AG09309 (cell line): ENCODE results near the gene GTF2IRD1.
"Not testable (repeated sequence)": the region's sequence is repeated elsewhere in the genome, so short reads cannot be mapped to it uniquely, and the experiment has no call there.

ENCODE experiments used
- DNase-seq: peaks from one replicate; pipeline ENCODE4 v3.0.0-alpha.2; 2010; ENCODE audit warnings: low read depth
- H3K4me3 ChIP-seq: 2 replicates; pipeline ENCODE4 v1.5.1; 2011; ENCODE audit warnings: mild to moderate bottlenecking, low read depth, low read length, moderate library complexity; ENCODE audit not compliant: control insufficient read depth
- TF ChIP-seq, protein P1 (sequence below): IDR thresholded peaks from 2 replicates; pipeline ENCODE4 v1.5.1; 2011; ENCODE audit warnings: mild to moderate bottlenecking, low read depth, low read length, inconsistent platforms; ENCODE audit not compliant: insufficient read depth, control insufficient read depth; ENCODE audit errors: missing control alignments

The GTF2IRD1 gene

DNA sequence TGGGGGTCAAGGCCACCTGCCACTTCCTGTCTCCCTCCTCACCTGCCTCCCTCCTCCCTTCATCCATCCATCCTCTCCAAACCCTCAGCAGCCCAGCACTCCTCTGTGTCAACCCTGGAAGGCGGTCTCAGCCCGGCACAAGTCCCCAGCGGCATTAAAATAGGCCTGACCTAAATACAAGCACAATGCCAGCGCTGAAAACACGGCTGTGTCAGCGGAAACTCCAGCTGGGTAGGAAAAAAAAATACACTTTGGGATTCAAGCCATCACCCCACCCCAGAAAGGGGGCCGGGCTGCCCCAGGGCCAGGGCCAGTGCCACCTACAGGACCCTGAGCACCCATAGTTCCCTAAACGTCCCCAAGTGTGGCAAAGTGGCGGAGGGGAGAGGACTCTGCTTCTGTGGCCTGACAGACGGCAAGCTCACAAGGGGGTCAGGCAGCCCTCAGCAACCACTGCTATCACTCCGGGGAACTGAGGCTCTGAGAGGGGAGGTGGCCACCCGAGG is 22.7 kb upstream of the GTF2IRD1 start:
- no peak for DNase-seq
- TF ChIP-seq, protein P1, sequence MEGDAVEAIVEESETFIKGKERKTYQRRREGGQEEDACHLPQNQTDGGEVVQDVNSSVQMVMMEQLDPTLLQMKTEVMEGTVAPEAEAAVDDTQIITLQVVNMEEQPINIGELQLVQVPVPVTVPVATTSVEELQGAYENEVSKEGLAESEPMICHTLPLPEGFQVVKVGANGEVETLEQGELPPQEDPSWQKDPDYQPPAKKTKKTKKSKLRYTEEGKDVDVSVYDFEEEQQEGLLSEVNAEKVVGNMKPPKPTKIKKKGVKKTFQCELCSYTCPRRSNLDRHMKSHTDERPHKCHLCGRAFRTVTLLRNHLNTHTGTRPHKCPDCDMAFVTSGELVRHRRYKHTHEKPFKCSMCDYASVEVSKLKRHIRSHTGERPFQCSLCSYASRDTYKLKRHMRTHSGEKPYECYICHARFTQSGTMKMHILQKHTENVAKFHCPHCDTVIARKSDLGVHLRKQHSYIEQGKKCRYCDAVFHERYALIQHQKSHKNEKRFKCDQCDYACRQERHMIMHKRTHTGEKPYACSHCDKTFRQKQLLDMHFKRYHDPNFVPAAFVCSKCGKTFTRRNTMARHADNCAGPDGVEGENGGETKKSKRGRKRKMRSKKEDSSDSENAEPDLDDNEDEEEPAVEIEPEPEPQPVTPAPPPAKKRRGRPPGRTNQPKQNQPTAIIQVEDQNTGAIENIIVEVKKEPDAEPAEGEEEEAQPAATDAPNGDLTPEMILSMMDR, result no peak
- no peak overlapping the region for H3K4me3 ChIP-seq

DNA sequence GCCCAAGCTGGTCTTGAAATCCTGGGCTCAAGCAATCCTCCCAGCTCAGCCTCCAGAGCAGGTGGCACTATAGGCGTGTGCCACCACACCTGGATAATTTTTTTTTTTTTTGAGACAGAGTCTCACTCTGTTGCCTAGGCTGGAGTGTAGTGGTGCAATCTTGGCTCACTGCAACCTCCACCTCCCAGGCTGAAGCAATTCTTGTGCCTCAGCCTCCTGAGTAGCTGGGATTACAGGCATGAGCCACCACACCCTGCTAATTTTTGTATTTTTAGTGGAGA is 16.5 kb upstream of the GTF2IRD1 start:
- DNase-seq, H3K4me3 ChIP-seq: not testable (repeated sequence)

DNA sequence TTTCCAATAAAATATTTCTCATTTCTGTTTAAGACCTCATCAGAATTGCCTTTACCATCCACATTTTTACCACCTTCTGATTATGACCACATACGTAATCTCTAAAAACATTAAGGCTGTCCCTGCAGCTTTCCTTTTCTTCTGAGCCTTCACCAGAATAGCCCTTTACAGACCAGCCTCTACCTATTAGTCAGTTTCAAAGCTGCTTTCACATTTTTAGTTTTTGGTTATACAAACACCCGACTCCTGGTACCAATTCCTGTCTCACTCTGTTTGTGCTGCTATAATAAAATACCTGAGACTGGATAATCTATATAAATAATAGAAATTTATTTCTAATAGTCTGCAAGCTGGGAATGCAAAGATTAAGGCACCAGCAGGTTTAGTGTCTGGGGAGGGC is 15.4 kb upstream of the GTF2IRD1 start:
- no peak overlapping the region for H3K4me3 ChIP-seq
- TF ChIP-seq, protein P1, result no peak
- DNase-seq, result no peak

DNA sequence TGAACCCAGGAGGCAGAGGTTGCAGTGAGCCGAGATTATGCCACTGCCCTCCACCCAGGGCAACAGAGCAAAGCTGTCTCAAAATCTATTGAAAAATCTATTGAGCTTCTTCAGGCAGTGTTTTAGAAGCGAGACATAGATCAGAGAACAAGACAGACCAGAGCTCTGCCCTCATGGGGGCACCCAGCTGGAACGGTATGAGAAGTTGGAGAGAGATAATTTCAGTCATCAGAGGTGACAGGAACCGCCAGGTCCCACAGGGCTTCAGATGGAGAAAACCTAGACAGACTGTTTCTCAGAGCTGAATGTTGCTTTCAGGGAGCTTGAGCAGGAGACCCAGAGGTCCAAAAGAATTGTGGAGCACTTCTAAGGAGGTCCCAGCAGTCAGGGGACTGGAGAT is 14.2 kb upstream of the GTF2IRD1 start:
- DNase-seq, result no peak
- TF ChIP-seq, protein P1, result no peak
- H3K4me3 ChIP-seq, result no peak overlapping the region

DNA sequence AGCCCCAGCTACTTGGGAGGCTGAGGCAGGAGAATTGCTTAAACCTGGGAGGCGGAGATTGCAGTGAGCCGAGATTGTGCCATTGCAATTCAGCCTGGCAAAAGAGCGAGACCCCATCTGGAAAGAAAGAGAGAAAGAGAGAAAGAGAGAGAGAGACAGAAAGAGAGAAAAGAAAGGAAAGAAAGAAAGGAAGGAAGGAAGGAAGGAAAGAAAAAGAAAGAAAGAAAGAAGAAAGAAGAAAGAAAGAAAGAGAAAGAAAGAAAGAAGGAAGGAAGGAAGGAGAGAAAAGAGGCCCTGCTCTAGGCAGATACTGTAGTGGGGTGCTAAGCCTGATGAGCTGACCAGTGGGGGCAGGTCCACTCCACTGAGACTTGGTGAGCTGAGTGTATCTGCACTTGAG is 13.6 kb upstream of the GTF2IRD1 start:
- H3K4me3 ChIP-seq, DNase-seq: not testable (repeated sequence)

DNA sequence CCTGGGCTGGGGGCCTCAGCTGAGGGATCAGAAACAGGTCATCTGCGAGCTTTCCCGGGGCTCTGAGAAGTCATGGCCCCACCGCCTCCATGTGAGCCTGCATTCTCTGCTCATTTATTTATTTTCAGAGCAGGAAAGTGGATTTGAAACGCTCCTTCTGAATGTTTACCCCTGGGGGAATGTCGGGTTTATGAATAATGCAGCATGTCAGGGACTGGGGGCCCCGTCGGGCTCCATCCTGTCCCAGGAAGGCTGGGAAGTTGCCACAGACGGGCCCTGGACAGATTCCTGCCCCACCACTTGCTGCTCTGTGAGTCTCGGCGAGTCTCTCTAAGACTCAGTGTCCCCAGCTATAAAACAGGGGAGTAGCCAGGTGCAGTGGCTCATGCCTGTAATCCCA is 11.9 kb upstream of the GTF2IRD1 start:
- no peak for DNase-seq
- H3K4me3 ChIP-seq, result no peak overlapping the region
- TF ChIP-seq, protein P1, result no peak

DNA sequence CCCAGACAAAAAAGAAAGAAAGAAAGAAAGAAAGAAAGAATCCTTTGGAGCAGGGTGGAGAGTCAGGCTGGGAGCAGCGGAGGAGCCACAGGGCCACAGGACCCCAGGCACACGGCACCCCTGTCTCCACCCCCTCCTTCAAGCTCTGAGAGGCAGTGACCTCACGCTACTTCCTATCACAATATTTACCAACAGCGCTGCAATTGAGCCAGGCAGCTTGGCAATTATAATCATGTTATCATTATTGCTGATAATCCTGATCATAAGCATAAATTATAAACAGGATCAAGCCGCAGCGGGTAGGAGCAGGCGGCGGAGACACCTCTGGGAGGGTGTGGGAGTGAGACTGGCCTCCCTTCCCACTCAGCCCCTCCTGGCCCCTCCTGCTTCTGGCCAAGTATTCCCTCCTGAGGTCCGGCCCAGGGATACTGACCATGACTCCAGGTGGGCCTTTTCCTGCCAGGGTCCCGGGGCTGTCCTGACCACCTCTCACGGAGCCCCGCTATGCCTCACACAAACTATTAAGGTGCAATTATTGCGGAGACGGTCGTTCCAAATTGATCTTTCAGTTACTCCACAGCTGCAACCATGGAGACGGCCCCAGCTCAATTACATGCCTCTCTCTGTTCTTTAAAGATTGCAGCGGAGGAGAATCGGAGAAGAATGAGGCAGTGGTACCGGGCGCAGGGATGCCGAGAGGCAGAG is 10.0 kb upstream of the GTF2IRD1 start:
- DNase-seq, result no peak

More for the DNA sequence above, 10.0 kb upstream of the GTF2IRD1 start:
- TF ChIP-seq, protein P1, result no peak
- no peak overlapping the region for H3K4me3 ChIP-seq
